H9 (cell line): Measurements from ENCODE around the gene MAP3K1. TPM values are rescaled to one million over a fixed set of nuclear protein-coding genes. Genes with fewer than 3 reads are reported as not detected.

ENCODE experiments used
- DNase-seq: peaks from one replicate; pipeline ENCODE4 v3.0.0-alpha.2; 2017
- H2AFZ ChIP-seq: one replicate; pipeline ENCODE4 v1.6.1; 2013; ENCODE audit warnings: mild to moderate bottlenecking, low read length, control low read depth, moderate library complexity
- H2AK5ac ChIP-seq: 2 replicates; pipeline ENCODE4 v1.6.1; 2013; ENCODE audit warnings: low read length, control low read depth, mixed read lengths; ENCODE audit not compliant: insufficient read length
- H2BK120ac ChIP-seq: one replicate; pipeline ENCODE4 v1.6.1; 2013; ENCODE audit warnings: low read depth, mild to moderate bottlenecking, low read length, control low read depth, inconsistent platforms; ENCODE audit not compliant: poor library complexity, severe bottlenecking
- H2BK12ac ChIP-seq: 2 replicates; pipeline ENCODE4 v1.6.1; 2013; ENCODE audit warnings: low read length, control low read depth, mixed read lengths, low read depth; ENCODE audit not compliant: insufficient read length
- H2BK15ac ChIP-seq: 2 replicates; pipeline ENCODE4 v1.6.1; 2013; ENCODE audit warnings: low read depth, low read length, control low read depth
- H2BK20ac ChIP-seq: one replicate; pipeline ENCODE4 v1.6.1; 2013; ENCODE audit warnings: low read depth, mild to moderate bottlenecking, low read length, control low read depth, inconsistent platforms; ENCODE audit not compliant: poor library complexity, severe bottlenecking
- H2BK5ac ChIP-seq: 2 replicates; pipeline ENCODE4 v1.6.1; 2013; ENCODE audit warnings: low read length, control low read depth, mixed read lengths; ENCODE audit not compliant: insufficient read length
- H3K14ac ChIP-seq: 2 replicates; pipeline ENCODE4 v1.6.1; 2013; ENCODE audit warnings: low read length, control low read depth; ENCODE audit not compliant: insufficient read depth
- H3K18ac ChIP-seq: 2 replicates; pipeline ENCODE4 v1.6.1; 2013; ENCODE audit warnings: low read depth, mild to moderate bottlenecking, mixed read lengths, low read length, control low read depth; ENCODE audit not compliant: insufficient read length
- H3K23ac ChIP-seq: 2 replicates; pipeline ENCODE4 v1.6.1; 2013; ENCODE audit warnings: low read length, control low read depth, mixed read lengths, low read depth; ENCODE audit not compliant: insufficient read length
- H3K23me2 ChIP-seq: 2 replicates; pipeline ENCODE4 v1.6.1; 2013; ENCODE audit warnings: low read depth, mild to moderate bottlenecking, mixed read lengths, low read length, control low read depth; ENCODE audit not compliant: insufficient read length, poor library complexity, severe bottlenecking
- H3K27ac ChIP-seq: 2 replicates; pipeline ENCODE4 v1.5.1; 2013; ENCODE audit warnings: low read length, control low read depth, mixed read lengths, low read depth; ENCODE audit not compliant: insufficient read length
- H3K27me3 ChIP-seq: 2 replicates; pipeline ENCODE4 v1.6.1; 2013; ENCODE audit warnings: low read length, control low read depth, inconsistent platforms; ENCODE audit not compliant: insufficient read depth
- H3K4ac ChIP-seq: 2 replicates; pipeline ENCODE4 v1.6.1; 2013; ENCODE audit warnings: low read depth, mild to moderate bottlenecking, control low read depth, inconsistent platforms, low read length, moderate library complexity
- H3K4me1 ChIP-seq: 2 replicates; pipeline ENCODE4 v1.6.1; 2013; ENCODE audit warnings: low read length, control low read depth, inconsistent platforms; ENCODE audit not compliant: insufficient read depth
- H3K4me2 ChIP-seq: 2 replicates; pipeline ENCODE4 v1.6.1; 2013; ENCODE audit warnings: low read length, control low read depth, mixed read lengths; ENCODE audit not compliant: insufficient read length, insufficient read depth
- H3K56ac ChIP-seq: 2 replicates; pipeline ENCODE4 v1.6.1; 2013; ENCODE audit warnings: low read depth, mild to moderate bottlenecking, mixed read lengths, low read length, control low read depth; ENCODE audit not compliant: insufficient read length
- H3K79me1 ChIP-seq: 2 replicates; pipeline ENCODE4 v1.6.1; 2013; ENCODE audit warnings: low read depth, mild to moderate bottlenecking, moderate library complexity, low read length, control low read depth, inconsistent platforms; ENCODE audit not compliant: insufficient read depth, poor library complexity, severe bottlenecking
- H3K79me2 ChIP-seq: 2 replicates; pipeline ENCODE4 v1.6.1; 2013; ENCODE audit warnings: low read length, control low read depth, inconsistent platforms; ENCODE audit not compliant: insufficient read depth
- H3K9ac ChIP-seq: 2 replicates; pipeline ENCODE4 v1.6.1; 2013; ENCODE audit warnings: low read length, control low read depth, mixed read lengths; ENCODE audit not compliant: insufficient read length; ENCODE audit errors: extremely low read depth
- H3K9me3 ChIP-seq: one replicate; pipeline ENCODE4 v1.6.1; 2013; ENCODE audit warnings: low read depth, low read length, inconsistent platforms; ENCODE audit not compliant: control insufficient read depth
- H3T11ph ChIP-seq: one replicate; pipeline ENCODE4 v1.6.1; 2013; ENCODE audit warnings: mild to moderate bottlenecking, low read length, control low read depth, inconsistent platforms
- H4K20me1 ChIP-seq: one replicate; pipeline ENCODE4 v1.6.1; 2013; ENCODE audit not compliant: control insufficient read depth, insufficient read length, insufficient read depth
- H4K5ac ChIP-seq: 2 replicates; pipeline ENCODE4 v1.6.1; 2013; ENCODE audit warnings: low read depth, mild to moderate bottlenecking, mixed read lengths, low read length, control low read depth; ENCODE audit not compliant: insufficient read length
- H4K8ac ChIP-seq: replicated peaks from 2 replicates; pipeline ENCODE4 v1.6.1; 2013; ENCODE audit warnings: low read length, control low read depth, mixed read lengths, low read depth; ENCODE audit not compliant: insufficient read length
- H4K91ac ChIP-seq: 2 replicates; pipeline ENCODE4 v1.6.1; 2013; ENCODE audit warnings: low read depth, mild to moderate bottlenecking, moderate library complexity, mixed read lengths, low read length, control low read depth; ENCODE audit not compliant: insufficient read length
- H3K27ac Mint-ChIP-seq, 3 experiments: 2 replicates in 2 of 3; 3 replicates in 1 of 3; pipeline ENCODE4 v1.8.0; 2020 to 2021; ENCODE audit warnings: mixed read lengths in 3 of 3, mild to moderate bottlenecking in 1 of 3, moderate library complexity in 1 of 3
- H3K27me3 Mint-ChIP-seq: 2 replicates; pipeline ENCODE4 v1.8.0; 2021; ENCODE audit warnings: low read depth, mild to moderate bottlenecking, moderate library complexity, mixed read lengths
- H3K36me3 Mint-ChIP-seq, 3 experiments: 2 replicates in 2 of 3; 3 replicates in 1 of 3; pipeline ENCODE4 v1.8.0; 2020 to 2021; ENCODE audit warnings: low read depth in 3 of 3, mixed read lengths in 3 of 3; ENCODE audit not compliant: insufficient read depth in 1 of 3
- H3K4me1 Mint-ChIP-seq, 2 experiments: 2 replicates each; pipeline ENCODE4 v1.8.0; 2020; ENCODE audit warnings: mixed read lengths in 2 of 2
- H3K4me3 Mint-ChIP-seq, 2 experiments: 2 replicates in 1 of 2; 3 replicates in 1 of 2; pipeline ENCODE4 v1.8.0; 2020 to 2021; ENCODE audit warnings: mild to moderate bottlenecking in 2 of 2, mixed read lengths in 2 of 2, moderate library complexity in 1 of 2
- H3K9me3 Mint-ChIP-seq, 2 experiments: 2 replicates in 1 of 2; 3 replicates in 1 of 2; pipeline ENCODE4 v1.8.0; 2020; ENCODE audit warnings: mild to moderate bottlenecking in 2 of 2, mixed read lengths in 2 of 2, moderate library complexity in 1 of 2
- WGBS: extraction: QIAGEN DNeasy Blood & Tissue Kit; methylation state at CpG from one replicate; pipeline ENCODE4 v1.1.7; 2013; ENCODE audit warnings: missing lambda C conversion rate, low lambda C conversion rate, mixed read lengths; ENCODE audit not compliant: insufficient read length; ENCODE audit errors: extremely low coverage; 5-methylcytosine and 5-hydroxymethylcytosine counted together
- total RNA-seq: library from RNA; stranded (reverse); gene quantifications from 2 replicates; pipeline ENCODE4 v1.2.1, GENCODE V29; 2021
- TF ChIP-seq, protein P1 (sequence below): fragments of 200-600 bp; sonication (generic); conservative IDR thresholded peaks from 3 replicates; pipeline ENCODE4 v1.8.0; 2021; ENCODE audit warnings: antibody characterized with exemption, mild to moderate bottlenecking

MAP3K1 gene
- total RNA-seq, 1 experiment from 2014 or later, result 11.1 TPM

DNA sequence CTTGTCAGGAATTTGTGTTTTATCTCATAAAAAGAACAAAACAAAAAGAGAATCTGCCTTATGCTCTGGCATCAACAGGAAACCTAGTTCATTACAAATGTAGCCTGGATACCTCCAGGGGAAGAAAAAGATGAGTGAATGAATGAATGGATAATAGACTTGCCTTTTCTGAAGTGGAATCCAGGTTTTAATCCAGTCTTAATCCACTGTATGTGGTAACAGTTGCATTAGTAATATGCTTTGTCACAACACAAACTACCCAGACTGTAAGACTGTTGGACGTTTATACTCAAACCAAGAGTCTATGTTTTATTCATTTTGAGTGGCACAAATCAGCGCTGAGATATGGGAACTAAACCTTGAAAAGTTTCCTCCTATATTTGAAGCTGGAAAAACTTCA is 32.1 kb upstream of the MAP3K1 start:
- Histone ChIP-seq H3K9me3 (peaks cover 4% of the 10 kb centered on the region), H4K5ac (no peak overlapping the region), H2BK5ac (no peak overlapping the region), H3K4me1 (no peaks in the 10 kb centered on the region), H2BK15ac (no peak overlapping the region), H3K23ac (no peak overlapping the region), H4K91ac (no peak overlapping the region), H3K23me2 (no peaks in the 10 kb centered on the region), H4K20me1 (no peaks in the 10 kb centered on the region), H3K4me2 (no peak overlapping the region), H2BK20ac (no peak overlapping the region), H3K56ac (no peak overlapping the region), H3K79me1 (no peaks in the 10 kb centered on the region), H3T11ph (no peak overlapping the region), H3K14ac (no peak overlapping the region), H2AK5ac (no peak overlapping the region), H2AFZ (no peak overlapping the region), H3K27me3 (no peaks in the 10 kb centered on the region), H4K8ac (no peak overlapping the region), H3K27ac (no peak overlapping the region), H2BK120ac (no peak overlapping the region), H3K4ac (no peak overlapping the region), H3K79me2 (no peaks in the 10 kb centered on the region), H3K9ac (no peak overlapping the region), H2BK12ac (no peak overlapping the region), H3K18ac (no peak overlapping the region)
- WGBS, result no CpG with 5 or more reads among the region's 2 CpGs
- peaks cover 4 to 24% (median 7%) of the 10 kb centered on the region in 3 experiments; a peak in 4 of 7 replicates for H3K36me3 Mint-ChIP-seq
- no peak overlapping the region for H3K4me3 Mint-ChIP-seq
- peaks cover 23 to 28% of the 10 kb centered on the region in 2 experiments for H3K9me3 Mint-ChIP-seq
- no peaks in the 10 kb centered on the region; the same call in 1 of the 2 replicates for H3K27me3 Mint-ChIP-seq
- H3K4me1 Mint-ChIP-seq, result 0 out of 4 replicates have a peak, but pooled peaks cover 0 to 2% of the 10 kb centered on the region in 2 experiments
- no peak for DNase-seq
- H3K27ac Mint-ChIP-seq, result no peak overlapping the region; a peak in 1 of 7 replicates
- TF ChIP-seq, protein P1, sequence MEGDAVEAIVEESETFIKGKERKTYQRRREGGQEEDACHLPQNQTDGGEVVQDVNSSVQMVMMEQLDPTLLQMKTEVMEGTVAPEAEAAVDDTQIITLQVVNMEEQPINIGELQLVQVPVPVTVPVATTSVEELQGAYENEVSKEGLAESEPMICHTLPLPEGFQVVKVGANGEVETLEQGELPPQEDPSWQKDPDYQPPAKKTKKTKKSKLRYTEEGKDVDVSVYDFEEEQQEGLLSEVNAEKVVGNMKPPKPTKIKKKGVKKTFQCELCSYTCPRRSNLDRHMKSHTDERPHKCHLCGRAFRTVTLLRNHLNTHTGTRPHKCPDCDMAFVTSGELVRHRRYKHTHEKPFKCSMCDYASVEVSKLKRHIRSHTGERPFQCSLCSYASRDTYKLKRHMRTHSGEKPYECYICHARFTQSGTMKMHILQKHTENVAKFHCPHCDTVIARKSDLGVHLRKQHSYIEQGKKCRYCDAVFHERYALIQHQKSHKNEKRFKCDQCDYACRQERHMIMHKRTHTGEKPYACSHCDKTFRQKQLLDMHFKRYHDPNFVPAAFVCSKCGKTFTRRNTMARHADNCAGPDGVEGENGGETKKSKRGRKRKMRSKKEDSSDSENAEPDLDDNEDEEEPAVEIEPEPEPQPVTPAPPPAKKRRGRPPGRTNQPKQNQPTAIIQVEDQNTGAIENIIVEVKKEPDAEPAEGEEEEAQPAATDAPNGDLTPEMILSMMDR, result no peak
